Stimulated activated CD8-positive, alpha-beta memory T cell treated with anti-CD3 and anti-CD28 coated beads, Interleukin-2, amount 100 ng/mL, for 1 hour (primary cell): ENCODE data around the gene GLI1.
A peak's percentile ranks its signal among the peaks of the same experiment; 100 is the strongest.
"Not testable (repeated sequence)": the region's sequence is repeated elsewhere in the genome, so short reads cannot be mapped to it uniquely, and the experiment has no call there.

Experiments
- DNase-seq, 2 donors: peaks; one replicate each; pipeline ENCODE4 v3.0.0-alpha.2; 2020; ENCODE audit warnings: low read depth in 2 of 2

The GLI1 gene

GRCh38 chr12:57441393-57441792 lies 18.2 kb upstream of the GLI1 start:
- DNase-seq = not testable (repeated sequence)

- no peak for DNase-seq
These were observed 17.6 kb upstream of the GLI1 start for GRCh38 chr12:57441846-57442427.

GRCh38 chr12:57444337-57444736 lies 15.2 kb upstream of the GLI1 start:
- not testable (repeated sequence) for DNase-seq

- no peak for DNase-seq
These were observed 14.8 kb upstream of the GLI1 start for GRCh38 chr12:57444744-57445143.

GRCh38 chr12:57446292-57446960 lies 13.2 kb upstream of the GLI1 start:
- no peak for DNase-seq

- DNase-seq = no peak
These were observed 10.9 kb upstream of the GLI1 start for GRCh38 chr12:57448669-57449068.

GRCh38 chr12:57449375-57449774 lies 10.2 kb upstream of the GLI1 start:
- DNase-seq = no peak

GRCh38 chr12:57450057-57450456 lies 9.5 kb upstream of the GLI1 start:
- DNase-seq = no peak

- DNase-seq = no peak
These were observed 8.3 kb upstream of the GLI1 start for GRCh38 chr12:57451233-57451778.

GRCh38 chr12:57452181-57452936 lies 7.2 kb upstream of the GLI1 start:
- no peak for DNase-seq

- no peak for DNase-seq
These were observed 6.6 kb upstream of the GLI1 start for GRCh38 chr12:57452937-57453509.

GRCh38 chr12:57454213-57454565 lies 5.4 kb upstream of the GLI1 start:
- DNase-seq = no peak

GRCh38 chr12:57454566-57455373 lies 4.8 kb upstream of the GLI1 start, which contains the start of gene INHBE:
Gene INHBE, plus strand, starts transcription at chr12:57455307. Its CDS starts 230 bp downstream, at chr12:57455537.
- no peak for DNase-seq

- no peak for DNase-seq
These were observed 4.0 kb upstream of the GLI1 start for GRCh38 chr12:57455374-57456144.

GRCh38 chr12:57456145-57456700 lies 3.4 kb upstream of the GLI1 start:
- no peak for DNase-seq

- DNase-seq = no peak
These were observed 2.7 kb upstream of the GLI1 start for GRCh38 chr12:57456737-57457490.

GRCh38 chr12:57458665-57459054 lies 925 bp upstream of the GLI1 start:
- no peak for DNase-seq

- peak; percentile 83 to 87 for DNase-seq
These were observed 383 bp upstream of the GLI1 start for GRCh38 chr12:57459055-57459749.

GRCh38 chr12:57460468-57460784 lies 841 bp downstream of the GLI1 start:
- DNase-seq = no peak
